H9 (cell line): ENCODE results near the gene CCL26. TPM values are rescaled to one million over a fixed set of nuclear protein-coding genes. Genes with fewer than 3 reads are reported as not detected.

Experiments used
- DNase-seq: peaks from one replicate; pipeline ENCODE4 v3.0.0-alpha.2; 2017
- H2AFZ ChIP-seq: one replicate; pipeline ENCODE4 v1.6.1; 2013; ENCODE audit warnings: mild to moderate bottlenecking, low read length, control low read depth, moderate library complexity
- H2AK5ac ChIP-seq: 2 replicates; pipeline ENCODE4 v1.6.1; 2013; ENCODE audit warnings: low read length, control low read depth, mixed read lengths; ENCODE audit not compliant: insufficient read length
- H2BK120ac ChIP-seq: one replicate; pipeline ENCODE4 v1.6.1; 2013; ENCODE audit warnings: low read depth, mild to moderate bottlenecking, low read length, control low read depth, inconsistent platforms; ENCODE audit not compliant: poor library complexity, severe bottlenecking
- H2BK12ac ChIP-seq: 2 replicates; pipeline ENCODE4 v1.6.1; 2013; ENCODE audit warnings: low read length, control low read depth, mixed read lengths, low read depth; ENCODE audit not compliant: insufficient read length
- H2BK15ac ChIP-seq: 2 replicates; pipeline ENCODE4 v1.6.1; 2013; ENCODE audit warnings: low read depth, low read length, control low read depth
- H2BK20ac ChIP-seq: one replicate; pipeline ENCODE4 v1.6.1; 2013; ENCODE audit warnings: low read depth, mild to moderate bottlenecking, low read length, control low read depth, inconsistent platforms; ENCODE audit not compliant: poor library complexity, severe bottlenecking
- H2BK5ac ChIP-seq: 2 replicates; pipeline ENCODE4 v1.6.1; 2013; ENCODE audit warnings: low read length, control low read depth, mixed read lengths; ENCODE audit not compliant: insufficient read length
- H3K14ac ChIP-seq: 2 replicates; pipeline ENCODE4 v1.6.1; 2013; ENCODE audit warnings: low read length, control low read depth; ENCODE audit not compliant: insufficient read depth
- H3K18ac ChIP-seq: 2 replicates; pipeline ENCODE4 v1.6.1; 2013; ENCODE audit warnings: low read depth, mild to moderate bottlenecking, mixed read lengths, low read length, control low read depth; ENCODE audit not compliant: insufficient read length
- H3K23ac ChIP-seq: 2 replicates; pipeline ENCODE4 v1.6.1; 2013; ENCODE audit warnings: low read length, control low read depth, mixed read lengths, low read depth; ENCODE audit not compliant: insufficient read length
- H3K23me2 ChIP-seq: 2 replicates; pipeline ENCODE4 v1.6.1; 2013; ENCODE audit warnings: low read depth, mild to moderate bottlenecking, mixed read lengths, low read length, control low read depth; ENCODE audit not compliant: insufficient read length, poor library complexity, severe bottlenecking
- H3K27ac ChIP-seq: 2 replicates; pipeline ENCODE4 v1.5.1; 2013; ENCODE audit warnings: low read length, control low read depth, mixed read lengths, low read depth; ENCODE audit not compliant: insufficient read length
- H3K27me3 ChIP-seq: 2 replicates; pipeline ENCODE4 v1.6.1; 2013; ENCODE audit warnings: low read length, control low read depth, inconsistent platforms; ENCODE audit not compliant: insufficient read depth
- H3K4ac ChIP-seq: 2 replicates; pipeline ENCODE4 v1.6.1; 2013; ENCODE audit warnings: low read depth, mild to moderate bottlenecking, control low read depth, inconsistent platforms, low read length, moderate library complexity
- H3K4me1 ChIP-seq: 2 replicates; pipeline ENCODE4 v1.6.1; 2013; ENCODE audit warnings: low read length, control low read depth, inconsistent platforms; ENCODE audit not compliant: insufficient read depth
- H3K4me2 ChIP-seq: 2 replicates; pipeline ENCODE4 v1.6.1; 2013; ENCODE audit warnings: low read length, control low read depth, mixed read lengths; ENCODE audit not compliant: insufficient read length, insufficient read depth
- H3K56ac ChIP-seq: 2 replicates; pipeline ENCODE4 v1.6.1; 2013; ENCODE audit warnings: low read depth, mild to moderate bottlenecking, mixed read lengths, low read length, control low read depth; ENCODE audit not compliant: insufficient read length
- H3K79me1 ChIP-seq: 2 replicates; pipeline ENCODE4 v1.6.1; 2013; ENCODE audit warnings: low read depth, mild to moderate bottlenecking, moderate library complexity, low read length, control low read depth, inconsistent platforms; ENCODE audit not compliant: insufficient read depth, poor library complexity, severe bottlenecking
- H3K79me2 ChIP-seq: 2 replicates; pipeline ENCODE4 v1.6.1; 2013; ENCODE audit warnings: low read length, control low read depth, inconsistent platforms; ENCODE audit not compliant: insufficient read depth
- H3K9ac ChIP-seq: 2 replicates; pipeline ENCODE4 v1.6.1; 2013; ENCODE audit warnings: low read length, control low read depth, mixed read lengths; ENCODE audit not compliant: insufficient read length; ENCODE audit errors: extremely low read depth
- H3K9me3 ChIP-seq: one replicate; pipeline ENCODE4 v1.6.1; 2013; ENCODE audit warnings: low read depth, low read length, inconsistent platforms; ENCODE audit not compliant: control insufficient read depth
- H3T11ph ChIP-seq: one replicate; pipeline ENCODE4 v1.6.1; 2013; ENCODE audit warnings: mild to moderate bottlenecking, low read length, control low read depth, inconsistent platforms
- H4K20me1 ChIP-seq: one replicate; pipeline ENCODE4 v1.6.1; 2013; ENCODE audit not compliant: control insufficient read depth, insufficient read length, insufficient read depth
- H4K5ac ChIP-seq: 2 replicates; pipeline ENCODE4 v1.6.1; 2013; ENCODE audit warnings: low read depth, mild to moderate bottlenecking, mixed read lengths, low read length, control low read depth; ENCODE audit not compliant: insufficient read length
- H4K8ac ChIP-seq: replicated peaks from 2 replicates; pipeline ENCODE4 v1.6.1; 2013; ENCODE audit warnings: low read length, control low read depth, mixed read lengths, low read depth; ENCODE audit not compliant: insufficient read length
- H4K91ac ChIP-seq: 2 replicates; pipeline ENCODE4 v1.6.1; 2013; ENCODE audit warnings: low read depth, mild to moderate bottlenecking, moderate library complexity, mixed read lengths, low read length, control low read depth; ENCODE audit not compliant: insufficient read length
- H3K27ac Mint-ChIP-seq, 3 experiments: 2 replicates in 2 of 3; 3 replicates in 1 of 3; pipeline ENCODE4 v1.8.0; 2020 to 2021; ENCODE audit warnings: mixed read lengths in 3 of 3, mild to moderate bottlenecking in 1 of 3, moderate library complexity in 1 of 3
- H3K27me3 Mint-ChIP-seq: 2 replicates; pipeline ENCODE4 v1.8.0; 2021; ENCODE audit warnings: low read depth, mild to moderate bottlenecking, moderate library complexity, mixed read lengths
- H3K36me3 Mint-ChIP-seq, 3 experiments: 2 replicates in 2 of 3; 3 replicates in 1 of 3; pipeline ENCODE4 v1.8.0; 2020 to 2021; ENCODE audit warnings: low read depth in 3 of 3, mixed read lengths in 3 of 3; ENCODE audit not compliant: insufficient read depth in 1 of 3
- H3K4me1 Mint-ChIP-seq, 2 experiments: 2 replicates each; pipeline ENCODE4 v1.8.0; 2020; ENCODE audit warnings: mixed read lengths in 2 of 2
- H3K4me3 Mint-ChIP-seq, 2 experiments: 2 replicates in 1 of 2; 3 replicates in 1 of 2; pipeline ENCODE4 v1.8.0; 2020 to 2021; ENCODE audit warnings: mild to moderate bottlenecking in 2 of 2, mixed read lengths in 2 of 2, moderate library complexity in 1 of 2
- H3K9me3 Mint-ChIP-seq, 2 experiments: 2 replicates in 1 of 2; 3 replicates in 1 of 2; pipeline ENCODE4 v1.8.0; 2020; ENCODE audit warnings: mild to moderate bottlenecking in 2 of 2, mixed read lengths in 2 of 2, moderate library complexity in 1 of 2
- CTCF ChIP-seq: fragments of 200-600 bp; sonication (generic); conservative IDR thresholded peaks from 3 replicates; pipeline ENCODE4 v1.8.0; 2021; ENCODE audit warnings: antibody characterized with exemption, mild to moderate bottlenecking
- WGBS: extraction: QIAGEN DNeasy Blood & Tissue Kit; methylation state at CpG from one replicate; pipeline ENCODE4 v1.1.7; 2013; ENCODE audit warnings: missing lambda C conversion rate, low lambda C conversion rate, mixed read lengths; ENCODE audit not compliant: insufficient read length; ENCODE audit errors: extremely low coverage; 5-methylcytosine and 5-hydroxymethylcytosine counted together
- total RNA-seq: library from RNA; stranded (reverse); gene quantifications from 2 replicates; pipeline ENCODE4 v1.2.1, GENCODE V29; 2021

CCL26 gene
- total RNA-seq, 1 experiment from 2014 or later, result 9.3 TPM

GRCh38 chr7:75806560-75807307 lies 34.7 kb upstream of the CCL26 start:
- Histone ChIP-seq H3K79me2 (no peaks in the 10 kb centered on the region), H3K4ac (no peak overlapping the region), H3K27me3 (no peaks in the 10 kb centered on the region), H3K23me2 (no peaks in the 10 kb centered on the region), H3K18ac (no peak overlapping the region), H2AFZ (no peak overlapping the region), H4K8ac (no peak overlapping the region), H3K4me2 (no peak overlapping the region), H2BK15ac (no peak overlapping the region), H2BK20ac (no peak overlapping the region), H3K9ac (no peak overlapping the region), H2BK120ac (no peak overlapping the region), H2BK5ac (no peak overlapping the region), H3K14ac (no peak overlapping the region), H3K56ac (no peak overlapping the region), H3K79me1 (no peaks in the 10 kb centered on the region), H2BK12ac (no peak overlapping the region), H4K91ac (no peak overlapping the region), H3K9me3 (no peaks in the 10 kb centered on the region), H3K23ac (no peak overlapping the region), H3K4me1 (no peaks in the 10 kb centered on the region), H4K20me1 (no peaks in the 10 kb centered on the region), H3K27ac (no peak overlapping the region), H4K5ac (no peak overlapping the region), H3T11ph (no peak overlapping the region), H2AK5ac (no peak overlapping the region)
- no CpG with 5 or more reads among the region's 4 CpGs for WGBS
- Mint-ChIP-seq H3K27me3 (peaks cover 3% of the 10 kb centered on the region), H3K9me3 (peaks cover 15 to 19% of the 10 kb centered on the region in 2 experiments), H3K27ac (peak overlapping the region in 1 of 3 experiments; percentile 41; a peak in 2 of 7 replicates), H3K36me3 (peaks cover 4 to 11% (median 6%) of the 10 kb centered on the region in 3 experiments; a peak in 6 of 7 replicates), H3K4me1 (no peaks in the 10 kb centered on the region; a peak in 1 of 4 replicates), H3K4me3 (no peak overlapping the region)
- no peak for DNase-seq
- TF ChIP-seq CTCF, result peak; percentile 25; the same call in 1 of the 3 replicates
